NOMO-1 (cell line): ENCODE measurements around the gene POLR1A.
A peak's percentile ranks its signal among the peaks of the same experiment; 100 is the strongest.

Experiments used
- DNase-seq, 2 experiments: peaks; one replicate each; lab custom pipeline; 2025; ENCODE audit not compliant: unreplicated experiment in 2 of 2; lab: John Stamatoyannopoulos, UW

Gene POLR1A

DNA sequence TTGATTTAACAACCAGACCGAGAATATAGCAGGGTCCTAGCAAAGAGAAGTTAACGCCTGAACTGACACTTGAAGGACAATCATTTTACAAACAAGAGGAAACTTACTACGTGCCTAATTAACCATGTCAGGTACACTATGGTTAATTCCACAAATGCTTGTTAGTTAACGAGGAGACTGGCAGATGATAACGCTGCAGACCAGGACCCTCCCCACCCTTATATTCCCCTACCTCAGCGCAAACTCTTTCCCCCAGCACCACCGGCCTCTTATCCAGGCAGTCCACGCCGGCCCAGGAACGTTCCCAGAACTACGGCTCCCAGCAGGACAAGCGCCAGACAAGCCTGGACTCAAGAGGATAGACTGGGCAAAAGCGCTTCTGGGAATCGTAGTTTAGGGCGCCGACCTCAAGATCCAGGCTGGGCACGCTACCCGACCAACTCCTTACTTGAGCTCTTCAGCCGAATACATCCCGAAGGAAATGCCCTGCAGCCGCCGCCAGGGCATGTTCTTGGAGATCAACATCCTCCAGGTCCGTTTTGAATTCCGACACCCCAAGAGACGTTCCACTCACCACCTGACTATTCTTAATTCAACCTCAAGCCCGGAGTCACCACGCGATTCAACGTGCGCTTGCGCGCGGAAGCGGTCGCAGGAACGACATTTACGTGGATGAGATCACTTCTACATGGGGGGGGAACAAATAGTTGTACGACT is at the start of gene POLR1A:
Gene POLR1A, minus strand, starts transcription at position 635 of the 717 bp plus-strand sequence. Its CDS starts 110 bp downstream, at position 525.
- peak; percentile 92 to 93 for DNase-seq

GRCh38 chr2:86150502-86150901 is 44.8 kb upstream of the POLR1A start:
- DNase-seq: no peak

DNA sequence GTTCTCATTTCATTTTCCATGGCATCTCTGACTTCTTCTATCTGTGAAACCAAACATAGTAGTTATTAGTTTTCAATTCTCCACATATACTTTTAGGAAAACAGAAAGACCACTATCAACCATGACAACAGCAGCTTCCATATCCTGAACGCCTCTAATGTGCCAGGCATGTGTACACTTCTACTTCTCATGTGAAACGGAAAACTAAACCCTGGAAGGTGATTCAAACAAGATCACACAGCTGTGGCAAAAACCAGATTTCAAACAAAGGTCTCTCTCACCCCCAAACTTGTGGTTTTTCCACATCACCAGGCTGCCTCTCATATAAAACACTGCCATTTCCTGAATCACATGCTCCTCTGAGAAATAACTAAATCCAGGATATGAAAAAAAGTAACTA is 42.1 kb upstream of the POLR1A start:
- DNase-seq: no peak

DNA sequence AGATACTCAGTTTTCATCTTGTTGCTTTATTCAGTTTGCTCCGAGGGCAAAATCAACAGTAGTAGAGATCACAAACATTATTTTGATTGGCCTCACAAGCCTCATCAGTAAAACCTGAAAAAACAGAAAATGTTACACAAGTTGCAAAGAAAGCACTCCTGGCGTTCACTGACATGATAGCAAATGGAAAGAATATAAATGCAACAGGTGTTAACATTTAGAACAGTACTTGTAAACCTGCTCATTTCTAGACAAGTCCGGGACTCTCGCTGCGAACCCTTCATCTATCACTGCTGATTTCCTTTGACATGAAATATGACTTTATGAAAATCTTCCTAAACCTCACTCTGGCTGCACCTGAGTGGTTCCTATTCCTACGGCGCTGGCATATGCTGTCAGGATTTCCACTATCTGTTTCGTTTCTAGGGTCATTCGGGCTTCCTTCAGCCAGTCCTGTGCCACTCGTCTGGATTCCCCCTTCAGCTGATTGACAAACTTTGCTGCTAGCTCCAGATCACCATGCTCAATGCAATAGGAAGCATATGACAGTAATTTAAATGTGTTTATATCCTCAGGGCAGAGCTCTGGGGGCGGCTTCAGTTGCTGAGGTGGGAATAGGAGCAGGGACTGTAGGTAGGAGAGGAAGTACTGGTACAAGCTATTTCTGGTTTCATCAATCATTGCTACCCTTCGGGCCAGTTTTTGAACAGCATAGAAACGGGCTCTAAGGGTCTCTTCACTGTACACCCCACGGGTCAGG is 38.4 kb upstream of the POLR1A start:
- DNase-seq: no peak

DNA sequence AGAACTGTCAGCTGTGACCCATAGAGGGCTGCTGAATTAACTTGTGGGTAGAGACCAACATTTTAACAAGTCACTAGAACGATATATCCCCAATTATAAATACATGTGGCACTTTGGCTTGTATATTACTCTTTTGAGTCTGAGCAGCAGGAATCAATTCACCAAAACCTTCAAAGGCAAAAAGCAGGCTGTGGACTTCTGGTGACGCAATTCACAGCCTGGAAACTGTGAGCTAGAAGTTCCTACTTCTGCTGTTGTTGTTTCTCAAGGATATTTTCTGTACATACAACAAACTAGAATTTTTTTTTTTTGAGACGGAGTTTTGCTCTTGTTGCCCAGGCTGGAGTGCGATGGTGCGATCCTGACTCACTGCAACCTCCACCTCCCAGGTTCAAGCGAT is 37.6 kb upstream of the POLR1A start:
- DNase-seq: peak in 1 of 2 experiments; percentile 7

- peak; percentile 5 to 13 for DNase-seq
These were observed 37.0 kb upstream of the POLR1A start for GRCh38 chr2:86142436-86143257.

DNA sequence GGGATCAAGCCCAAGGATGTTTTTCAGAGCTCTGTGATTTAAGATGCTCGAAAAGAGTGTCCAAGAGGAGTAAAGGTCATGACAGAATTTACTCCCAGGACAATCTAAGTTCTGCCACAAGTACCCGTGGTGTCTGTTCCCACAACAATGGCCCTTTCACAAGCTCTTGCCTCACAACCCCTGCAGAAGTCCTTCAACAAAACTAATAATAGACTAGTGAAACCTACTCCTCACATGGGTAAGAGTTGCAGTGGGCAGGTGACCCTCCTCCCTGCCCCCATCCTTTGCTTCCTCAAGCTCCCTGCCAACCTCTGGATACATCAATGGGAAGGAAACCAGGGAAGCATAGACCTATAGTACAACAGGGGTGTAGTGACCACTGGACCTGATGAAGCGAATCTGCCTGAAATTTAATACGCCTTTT is 35.3 kb upstream of the POLR1A start:
- DNase-seq: no peak

GRCh38 chr2:86139981-86140380 is 34.3 kb upstream of the POLR1A start:
- DNase-seq: no peak

GRCh38 chr2:86138736-86139625 is 33.3 kb upstream of the POLR1A start:
- DNase-seq: no peak

DNA sequence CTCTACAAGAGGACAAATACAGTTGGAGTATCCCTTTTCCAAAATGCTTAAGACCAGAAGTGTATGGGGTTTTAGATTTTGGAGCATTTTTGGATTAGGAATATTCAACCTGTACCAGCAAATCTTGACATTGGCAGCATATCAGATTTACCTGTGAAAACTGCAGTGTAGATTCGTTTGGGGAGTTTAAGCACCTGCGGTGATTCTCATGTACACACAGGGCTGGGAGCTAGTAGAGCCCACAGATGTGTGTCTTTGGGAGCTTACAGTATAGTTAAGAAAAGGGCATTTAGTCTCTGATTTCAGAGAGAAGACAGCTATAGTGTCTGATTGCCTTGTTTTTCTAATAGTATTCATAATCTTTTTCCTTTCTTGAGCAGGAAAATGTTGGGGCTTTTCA is 30.5 kb upstream of the POLR1A start:
- no peak for DNase-seq

GRCh38 chr2:86135653-86136052 is 30.0 kb upstream of the POLR1A start:
- no peak for DNase-seq

GRCh38 chr2:86134709-86135108 is 29.0 kb upstream of the POLR1A start:
- no peak for DNase-seq

GRCh38 chr2:86124683-86125082 is 19.0 kb upstream of the POLR1A start:
- DNase-seq: no peak

DNA sequence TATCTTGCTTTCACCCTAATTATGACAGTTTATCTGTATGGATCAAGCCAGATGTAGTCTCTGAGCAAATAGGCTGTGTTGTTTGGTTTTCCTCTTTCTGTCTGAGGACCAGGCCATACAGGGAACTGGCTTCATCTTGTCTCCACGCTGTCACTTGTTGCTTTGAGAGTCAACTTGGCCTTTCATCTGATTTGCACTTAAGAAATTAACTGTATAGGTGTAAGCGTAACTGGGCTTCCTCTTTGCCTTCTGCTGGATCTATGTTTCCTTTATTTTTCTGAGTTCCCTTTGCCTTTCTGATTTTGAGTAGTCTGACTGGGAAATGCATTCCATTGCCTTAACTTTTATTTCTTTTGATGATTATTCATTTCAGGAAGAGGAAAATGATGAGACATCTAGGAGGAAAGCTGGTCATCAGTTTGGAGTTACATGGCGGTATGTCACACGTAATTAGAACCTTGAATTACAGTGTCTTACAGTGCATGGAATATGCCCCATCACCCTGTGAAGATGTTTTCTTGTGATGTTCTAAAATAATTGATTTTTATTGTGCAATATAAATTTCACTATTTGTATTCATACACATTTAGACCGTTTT is 17.7 kb upstream of the POLR1A start:
- DNase-seq: no peak

DNA sequence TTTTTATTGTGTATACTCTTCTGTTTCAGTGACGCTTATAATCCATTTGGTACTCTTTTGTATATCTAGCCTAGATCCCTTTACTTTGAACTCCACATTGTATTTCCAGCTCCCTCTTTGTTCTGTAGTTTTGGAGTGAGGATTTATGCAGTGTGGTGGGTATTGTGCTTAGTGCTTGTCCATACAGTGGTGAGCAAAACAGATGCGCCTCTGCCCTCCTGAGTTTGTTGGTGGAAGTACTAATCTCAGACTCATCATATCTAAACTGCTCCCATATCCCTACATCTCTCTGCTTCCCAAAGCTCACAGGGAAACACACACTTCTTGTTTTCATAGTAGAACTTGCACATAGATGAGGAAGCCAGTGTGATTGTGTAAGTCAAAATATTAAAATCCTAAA is 12.4 kb upstream of the POLR1A start:
- DNase-seq: no peak

DNA sequence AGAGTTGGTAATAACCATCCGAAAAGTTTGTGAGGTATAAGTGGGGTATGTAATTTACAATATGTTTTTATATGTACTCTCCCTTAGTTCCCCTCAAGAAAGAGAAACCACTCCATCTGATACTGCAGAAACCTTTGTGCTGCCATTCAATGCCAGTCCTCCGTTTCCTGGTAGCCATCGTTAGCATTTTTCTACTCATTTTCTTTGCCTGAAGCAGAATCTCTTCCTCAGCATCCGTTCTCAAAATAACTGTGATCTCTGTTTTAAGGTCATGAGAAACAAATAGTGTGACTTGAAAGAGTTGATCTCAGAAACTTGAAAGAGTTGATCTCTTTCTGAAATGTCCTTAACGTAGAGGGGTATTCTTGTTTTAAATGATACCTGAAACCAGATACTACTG is 1.3 kb upstream of the POLR1A start:
- peak in 1 of 2 experiments; percentile 15 for DNase-seq

DNA sequence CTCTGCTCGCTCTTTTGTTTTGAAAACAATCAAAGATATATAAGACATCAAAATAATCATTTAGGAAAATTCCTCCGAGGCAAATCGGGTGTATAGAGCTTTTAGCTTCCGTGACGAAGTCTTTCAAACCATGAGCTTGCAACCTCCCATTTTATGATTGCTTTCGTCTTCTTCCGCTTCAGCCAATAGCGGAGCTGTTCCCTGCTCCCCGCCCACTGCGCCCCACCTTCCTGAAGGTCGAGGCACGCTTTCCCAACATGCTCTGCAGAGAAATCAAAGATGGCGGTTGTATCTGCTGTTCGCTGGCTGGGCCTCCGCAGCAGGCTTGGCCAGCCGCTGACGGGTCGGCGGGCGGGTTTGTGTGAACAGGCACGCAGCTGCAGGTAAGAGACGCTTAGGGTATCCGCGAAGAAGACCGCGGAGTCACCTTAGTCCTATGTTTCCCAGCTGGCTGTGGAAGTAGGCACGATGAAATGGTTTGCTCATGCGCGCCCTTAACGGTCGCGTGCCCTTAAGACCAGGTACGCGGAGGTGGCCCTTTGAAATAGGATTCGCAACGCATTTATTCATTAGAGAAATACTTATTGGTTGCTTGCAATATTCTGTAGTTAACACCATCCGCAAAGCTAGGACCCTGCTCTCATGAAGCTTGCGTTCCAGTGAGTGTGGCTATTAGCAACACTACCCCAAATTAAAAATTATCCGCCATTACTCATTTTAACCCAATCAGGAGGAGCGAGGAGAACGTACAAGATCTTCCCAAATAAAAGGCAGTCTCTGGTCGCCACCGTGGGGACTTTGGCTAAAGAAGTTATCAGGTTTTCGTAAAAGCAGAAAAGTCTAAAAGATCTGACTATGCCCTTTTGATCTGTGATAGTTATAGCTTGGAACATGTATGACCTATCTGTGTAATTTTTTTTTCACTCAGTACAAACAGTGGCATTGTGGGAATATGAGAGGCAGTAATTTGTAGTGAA is 571 bp upstream of the POLR1A start, which contains the start of gene PTCD3:
Gene PTCD3, plus strand, starts transcription at position 267 of the 977 bp plus-strand sequence. Its CDS starts 13 bp downstream, at position 280.
- DNase-seq: peak; percentile 91 to 98

GRCh38 chr2:86102157-86102556 is 3.5 kb downstream of the POLR1A start:
- DNase-seq: no peak

GRCh38 chr2:86097913-86098312 is 7.8 kb downstream of the POLR1A start:
- no peak for DNase-seq
